Hematopoietic multipotent progenitor cell (in vitro differentiated cells): ENCODE measurements around the gene LMBR1. TPM values are rescaled to one million over a fixed set of nuclear protein-coding genes. Genes with fewer than 3 reads are reported as not detected.
A peak's percentile ranks its signal among the peaks of the same experiment; 100 is the strongest.
"Not testable (repeated sequence)": the region's sequence is repeated elsewhere in the genome, so short reads cannot be mapped to it uniquely, and the experiment has no call there.

Source experiments
- DNase-seq, 3 donors: peaks; one replicate each; pipeline ENCODE4 v3.0.0-alpha.2; 2011 to 2015; ENCODE audit warnings: low read depth in 2 of 3, low spot score in 2 of 3
- total RNA-seq: library from RNA; depleted of rRNA; stranded (reverse); fragments of >200 nt; gene quantifications from one replicate; pipeline ENCODE4 v1.2.3, GENCODE V29; 2012

Gene LMBR1
- total RNA-seq, 1 donor, result 76.2 TPM

DNA sequence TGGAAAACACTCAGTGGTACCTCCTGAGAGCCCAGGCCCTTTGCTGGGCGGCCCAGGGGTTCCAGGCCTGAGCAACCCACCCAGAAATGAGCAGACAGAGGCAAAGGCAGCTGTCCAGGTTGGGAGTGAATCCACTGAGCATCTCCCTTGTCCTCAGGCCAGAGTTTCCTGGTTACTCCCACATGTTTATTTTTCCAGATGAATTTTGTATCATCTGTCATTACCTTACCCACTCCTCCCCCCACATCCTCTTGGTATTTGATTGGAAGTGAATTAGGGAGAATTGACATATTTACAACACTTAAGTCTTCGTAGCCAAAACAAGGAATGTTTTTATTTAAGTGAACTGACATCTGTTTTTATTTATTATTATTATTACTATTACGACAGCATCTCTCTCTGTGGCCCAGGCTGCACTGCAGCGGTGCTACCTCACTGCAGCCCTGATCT lies 13.2 kb upstream of the LMBR1 start:
- DNase-seq, result no peak

DNA sequence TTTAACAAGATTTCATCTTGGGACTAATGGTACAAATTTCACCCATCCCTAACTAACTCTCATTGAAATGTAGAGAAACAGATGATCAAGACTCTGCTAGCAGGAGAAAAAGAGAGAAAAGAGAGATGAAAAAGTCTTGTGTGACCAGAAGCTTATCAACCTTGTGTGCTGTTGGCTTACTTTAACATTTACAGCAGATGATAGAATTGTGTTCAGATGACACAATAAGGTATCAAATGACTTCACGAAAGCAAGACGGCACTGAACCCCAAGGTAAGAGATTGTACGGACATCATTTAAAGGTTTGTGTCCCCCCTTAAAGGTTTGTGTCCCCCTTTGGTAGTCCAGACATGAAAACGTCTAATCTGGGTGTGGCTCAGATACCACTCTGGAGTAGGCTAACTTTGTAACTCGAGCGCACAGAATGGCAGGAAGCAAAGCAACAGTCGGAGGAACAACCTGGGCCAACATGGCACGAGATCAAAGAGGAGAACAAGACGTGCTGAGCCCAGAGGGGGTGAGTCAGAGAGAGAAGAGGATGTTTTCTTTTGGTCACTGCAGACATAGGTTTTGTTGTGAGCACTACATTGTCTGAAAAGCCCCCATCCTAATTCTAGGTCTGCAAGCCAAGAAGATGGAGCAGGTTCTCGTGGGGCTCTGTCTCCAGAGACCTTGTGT lies 10.4 kb upstream of the LMBR1 start:
- DNase-seq, result peak in 1 of 3 donors; percentile 9

DNA sequence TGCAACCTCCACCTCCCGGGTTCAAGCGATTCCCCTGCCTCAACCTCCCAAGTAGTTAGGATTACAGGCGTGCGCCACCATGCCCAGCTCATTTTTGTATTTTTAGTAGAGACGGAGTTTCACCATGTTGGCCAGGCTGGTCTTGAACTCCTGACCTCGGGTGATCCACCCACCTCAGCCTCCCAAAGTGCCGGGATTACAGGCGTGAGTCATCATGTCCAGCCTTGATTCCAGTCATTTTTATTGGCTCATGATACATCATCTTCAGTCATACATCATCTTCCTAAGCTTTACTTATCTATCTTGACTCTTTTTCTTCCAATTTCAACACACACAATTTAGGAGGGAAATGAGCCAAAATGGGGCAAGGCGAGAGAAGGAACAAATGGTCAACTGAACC lies 7.1 kb upstream of the LMBR1 start:
- not testable (repeated sequence) for DNase-seq

DNA sequence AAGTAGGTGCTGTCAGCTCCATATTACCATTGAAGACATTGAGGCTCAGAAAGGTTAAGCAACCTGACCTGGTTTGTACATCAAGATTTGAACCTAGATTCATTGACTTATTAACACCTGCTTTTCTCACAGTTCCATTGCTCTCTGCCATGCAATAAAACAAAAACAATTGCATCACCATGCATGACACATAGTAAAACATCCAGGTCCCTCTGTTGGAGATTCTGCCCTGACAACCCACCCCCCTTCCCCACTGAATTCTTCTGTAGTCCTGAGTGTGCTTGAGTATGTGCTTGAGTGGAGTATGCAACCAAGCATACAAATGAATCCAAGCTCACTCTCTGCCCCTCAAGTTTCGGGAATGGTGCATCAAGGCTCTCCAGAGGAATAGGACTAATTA lies 6.0 kb upstream of the LMBR1 start:
- no peak for DNase-seq

DNA sequence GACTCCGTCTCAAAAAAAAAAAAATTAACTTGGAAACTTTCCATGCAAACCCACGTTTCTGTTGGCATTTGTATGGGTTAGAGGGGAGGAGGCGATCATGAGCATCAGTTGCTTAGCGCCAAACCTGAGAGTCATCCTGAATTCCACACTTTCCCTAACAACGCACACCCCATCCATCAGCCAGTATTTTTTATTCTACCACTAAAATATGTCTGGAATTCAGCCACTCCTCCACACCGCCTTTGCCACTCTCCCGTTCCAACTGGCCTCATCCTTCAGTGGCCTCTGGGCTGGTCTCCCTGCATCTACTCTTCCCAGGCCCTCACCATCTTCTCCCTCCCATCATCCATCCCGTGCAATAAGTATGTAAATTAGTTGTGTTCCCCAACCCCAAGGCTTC lies 4.7 kb upstream of the LMBR1 start:
- DNase-seq, result no peak

DNA sequence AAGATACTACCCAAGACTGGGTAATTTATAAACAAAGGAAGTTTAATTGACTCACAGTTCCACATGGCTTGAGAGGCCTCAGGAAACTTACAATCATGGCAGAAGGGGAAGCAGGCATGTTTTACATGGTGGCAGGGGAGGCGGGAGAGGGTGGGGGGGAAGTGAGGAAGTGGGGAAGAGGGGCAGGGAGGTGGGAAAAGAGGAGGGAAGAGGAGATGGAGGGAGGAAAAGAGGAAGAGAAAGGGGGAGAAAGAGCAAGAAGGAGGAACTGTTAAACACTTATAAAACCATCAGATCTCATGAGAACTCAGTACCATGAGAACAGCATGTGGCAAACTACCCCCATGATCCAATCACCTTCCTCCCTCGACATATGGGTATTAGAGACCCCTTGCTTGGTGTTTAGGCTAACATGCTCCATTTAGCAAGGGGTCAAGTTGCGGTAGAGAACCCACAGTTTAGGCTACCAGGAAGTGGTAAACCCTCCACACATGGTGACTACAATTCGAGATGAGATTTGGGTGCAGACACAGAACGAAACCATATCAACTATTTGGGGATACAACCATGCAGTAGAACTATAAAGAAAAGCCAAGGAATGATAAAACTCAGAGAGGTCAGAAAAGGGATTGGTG lies 3.5 kb upstream of the LMBR1 start:
- no peak for DNase-seq

DNA sequence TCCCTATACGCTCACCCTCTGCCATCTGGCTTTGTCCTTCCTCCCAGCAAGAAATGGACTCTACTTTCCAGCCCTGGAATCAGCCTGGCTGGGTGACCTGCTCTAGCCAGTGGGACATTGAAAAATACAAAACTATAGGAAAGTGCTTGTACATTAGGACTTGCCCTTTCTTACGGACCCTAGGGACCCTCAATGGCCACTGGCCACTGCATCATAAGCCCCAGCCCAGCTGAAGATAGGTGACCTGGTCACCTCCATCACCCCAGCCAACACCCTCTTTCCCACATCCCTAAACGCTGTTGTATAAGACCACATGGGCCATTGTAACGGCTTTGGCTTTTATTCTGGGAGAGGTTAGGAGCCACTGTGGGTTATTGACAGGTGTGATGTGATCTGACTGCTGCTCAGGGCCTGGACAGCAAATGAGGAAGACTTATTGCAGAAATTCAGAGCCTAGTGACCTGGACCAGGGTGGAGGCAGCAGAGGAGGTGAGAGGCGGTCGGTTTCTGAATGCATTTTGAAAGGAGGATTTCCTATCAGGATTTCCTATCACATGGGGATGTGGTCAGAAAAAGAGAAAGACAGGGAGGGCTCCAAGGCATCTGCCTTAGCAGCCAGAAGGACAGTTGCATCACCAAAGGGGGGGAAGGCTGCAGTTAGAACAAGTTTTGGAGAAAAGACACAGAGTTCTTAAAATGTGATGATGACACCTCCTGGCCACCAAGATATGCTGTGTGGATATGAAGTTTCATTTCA lies 2.2 kb upstream of the LMBR1 start:
- peak in 2 of 3 donors; percentile 74 to 83 for DNase-seq

DNA sequence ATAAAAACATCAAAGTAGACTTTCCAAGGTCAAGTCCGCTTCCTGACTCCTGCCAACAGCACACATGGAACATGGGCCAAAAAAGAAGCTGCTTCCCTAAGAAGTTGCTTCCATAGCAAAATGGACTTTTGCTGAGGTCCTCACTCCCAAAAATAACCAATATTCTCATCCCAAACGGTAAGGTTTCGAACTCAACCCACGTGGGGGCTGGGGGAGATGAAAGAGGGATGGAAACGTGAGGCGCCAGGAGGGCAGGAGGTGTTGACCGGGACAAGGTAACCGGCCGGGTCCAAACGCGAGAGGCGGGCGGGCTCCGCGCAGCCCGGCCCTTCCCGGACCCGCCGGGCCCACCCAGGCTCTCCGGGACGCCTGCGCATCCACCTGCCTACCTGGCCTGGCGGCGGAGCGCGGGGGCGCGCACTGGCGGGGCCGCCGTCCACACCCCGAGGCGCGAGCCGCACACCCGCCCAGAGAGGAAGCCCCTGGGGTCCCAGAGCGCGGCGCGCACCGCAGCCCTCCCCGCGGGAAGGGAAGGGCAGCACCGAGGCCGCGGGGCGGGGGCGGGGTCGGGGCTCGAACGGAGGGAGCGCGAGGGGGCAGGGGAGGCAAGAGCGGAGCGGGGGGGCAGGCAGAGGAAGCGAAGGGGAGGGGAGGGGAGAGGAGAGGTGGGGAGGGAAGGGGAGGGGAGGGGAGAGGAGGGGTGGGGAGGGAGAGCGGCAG lies 742 bp downstream of the LMBR1 start:
- peak; percentile 29 to 74 (median 71) for DNase-seq

DNA sequence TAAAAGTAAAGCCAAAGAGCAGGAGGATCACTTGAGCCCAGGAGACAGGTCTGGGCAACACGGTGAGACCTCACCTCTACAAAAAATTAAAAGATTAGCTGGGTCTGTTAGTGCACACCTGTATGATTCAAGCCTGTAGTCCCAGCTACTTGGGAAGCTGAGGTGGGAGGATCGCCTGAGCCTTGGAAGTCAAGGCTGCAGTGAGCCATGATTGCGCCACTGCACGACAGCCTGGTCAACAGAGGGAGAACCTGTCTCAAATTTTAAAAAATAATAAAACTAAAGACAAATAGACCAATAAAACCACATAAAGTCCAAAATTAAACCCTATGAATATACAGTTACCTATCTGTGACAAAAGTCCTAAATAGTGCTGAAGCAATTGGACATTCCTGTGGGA lies 3.2 kb downstream of the LMBR1 start:
- no peak for DNase-seq

DNA sequence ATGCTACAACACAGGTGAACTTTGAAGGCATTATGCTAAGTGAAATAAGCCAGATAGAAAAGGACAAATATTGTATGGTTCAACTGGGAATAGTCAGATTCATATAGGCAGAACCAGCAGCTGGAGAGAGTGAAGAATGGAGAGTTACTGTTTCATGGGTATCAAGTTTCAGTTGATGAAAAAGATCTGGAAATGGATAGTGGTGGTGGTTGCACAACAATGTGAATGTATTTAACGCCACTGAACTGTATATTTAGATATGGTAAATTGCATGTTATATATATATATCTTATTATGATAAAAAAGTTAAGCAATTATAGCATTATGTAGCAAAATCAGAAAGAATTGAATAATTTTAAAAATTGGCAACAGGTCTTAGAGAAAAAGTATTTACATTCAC lies 3.9 kb downstream of the LMBR1 start:
- no peak for DNase-seq

DNA sequence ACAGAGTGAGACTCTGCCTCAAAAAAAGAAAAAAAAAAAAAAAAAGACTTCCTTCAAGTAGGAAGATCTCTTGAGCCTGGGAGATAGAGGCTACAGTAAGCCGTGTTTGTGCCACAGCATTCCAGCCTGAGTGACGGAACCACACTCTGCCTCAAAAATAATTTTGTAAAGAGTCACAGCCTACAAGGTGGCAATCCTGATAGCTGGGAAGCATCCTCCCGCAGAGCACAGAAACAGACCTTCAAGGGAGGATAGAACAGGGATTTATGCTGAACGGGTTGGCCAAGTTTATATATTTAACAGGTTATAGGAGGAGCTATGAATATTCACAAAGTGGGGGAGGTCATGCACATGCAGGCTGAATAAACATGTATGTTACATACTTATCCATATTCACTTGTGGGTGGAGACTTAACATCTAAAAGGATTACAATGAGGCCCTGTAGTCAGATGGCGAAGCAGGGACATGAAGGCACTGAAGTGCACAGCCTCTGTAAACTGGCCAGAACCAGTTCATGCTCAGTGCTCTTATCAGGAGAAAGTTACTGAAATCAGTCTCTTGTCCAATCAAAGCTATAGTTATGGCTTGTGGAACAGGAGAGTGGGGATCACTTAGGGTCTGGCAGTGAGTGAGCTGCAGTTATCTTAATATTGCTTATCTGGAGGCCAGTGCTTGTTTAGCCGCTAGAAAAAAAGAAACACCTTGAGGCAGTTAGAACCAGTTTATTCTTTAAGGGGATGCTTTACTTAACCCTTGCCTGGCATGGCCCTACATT lies 6.8 kb downstream of the LMBR1 start:
- DNase-seq, result no peak

DNA sequence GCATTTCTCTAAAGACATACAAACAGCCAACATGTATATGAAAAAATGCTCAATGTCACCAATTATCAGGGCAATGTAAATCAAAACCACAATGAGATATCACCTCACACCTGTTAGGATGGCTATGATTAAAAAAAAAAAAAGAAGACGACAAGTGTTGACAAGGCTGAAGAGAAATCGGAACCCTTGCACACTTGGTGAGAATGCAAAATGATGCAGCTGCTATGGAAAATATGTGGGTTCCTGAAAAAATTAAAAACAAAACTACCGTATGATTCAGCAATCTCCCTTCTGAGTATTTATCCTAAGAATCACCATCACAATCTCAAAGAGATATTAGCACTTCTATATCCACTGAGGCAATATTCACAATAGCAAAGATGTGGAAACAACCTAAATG lies 11.3 kb downstream of the LMBR1 start:
- DNase-seq, result no peak

DNA sequence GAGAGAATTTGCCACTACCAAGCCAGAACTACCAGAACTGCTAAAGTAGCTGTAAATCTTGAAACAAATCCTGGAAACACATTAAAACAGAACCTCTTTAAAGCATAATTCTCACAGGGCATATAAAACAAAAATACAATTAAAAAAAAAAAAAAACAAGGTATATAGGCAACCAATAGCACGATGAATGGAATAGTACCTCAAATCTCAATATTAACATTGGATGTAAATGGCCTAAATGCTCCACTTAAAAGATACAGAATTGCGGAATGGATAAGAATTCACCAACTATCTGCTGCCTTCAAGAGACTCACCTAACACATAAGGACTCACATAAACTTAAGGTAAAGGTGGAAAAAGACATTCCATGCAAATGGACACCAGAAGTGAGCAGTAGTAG lies 17.2 kb downstream of the LMBR1 start:
- DNase-seq, result no peak

DNA sequence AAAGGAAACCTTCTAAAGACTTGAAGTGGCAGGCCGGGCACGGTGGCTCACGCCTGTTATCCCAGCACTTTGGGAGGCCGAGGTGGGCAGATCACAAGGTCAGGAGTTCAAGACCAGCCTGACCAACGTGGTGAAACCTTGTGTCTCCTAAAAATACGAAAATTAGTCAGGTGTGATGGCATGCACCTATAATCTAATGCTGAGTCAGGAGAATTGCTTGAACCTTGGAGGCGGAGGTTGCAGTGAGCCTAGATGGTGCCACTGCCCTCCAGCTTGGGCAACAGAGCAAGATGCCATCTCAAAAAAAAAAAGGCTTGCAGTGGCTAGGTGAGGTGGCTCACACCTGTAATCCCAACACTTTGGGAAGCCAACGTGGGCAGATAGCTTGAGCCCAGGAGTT lies 24.6 kb downstream of the LMBR1 start:
- DNase-seq, result not testable (repeated sequence)

DNA sequence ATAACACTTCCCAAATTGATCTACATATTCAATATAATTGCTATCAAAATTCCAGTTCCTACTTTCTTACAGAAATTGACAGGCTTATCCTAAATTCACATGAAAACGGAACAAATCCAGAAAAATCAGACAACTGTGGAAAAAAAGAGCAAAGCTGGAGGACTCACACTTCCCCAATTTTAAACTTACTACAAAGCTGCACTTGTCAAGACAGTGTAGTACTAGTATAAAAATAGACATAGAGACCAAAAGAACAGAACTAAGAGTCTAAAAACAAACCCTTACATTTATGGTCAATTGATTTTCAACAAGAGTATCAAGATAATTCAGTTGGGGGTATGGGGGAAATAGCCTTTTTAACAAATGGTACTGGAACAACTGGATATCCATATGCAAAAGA lies 27.5 kb downstream of the LMBR1 start:
- DNase-seq, result no peak

DNA sequence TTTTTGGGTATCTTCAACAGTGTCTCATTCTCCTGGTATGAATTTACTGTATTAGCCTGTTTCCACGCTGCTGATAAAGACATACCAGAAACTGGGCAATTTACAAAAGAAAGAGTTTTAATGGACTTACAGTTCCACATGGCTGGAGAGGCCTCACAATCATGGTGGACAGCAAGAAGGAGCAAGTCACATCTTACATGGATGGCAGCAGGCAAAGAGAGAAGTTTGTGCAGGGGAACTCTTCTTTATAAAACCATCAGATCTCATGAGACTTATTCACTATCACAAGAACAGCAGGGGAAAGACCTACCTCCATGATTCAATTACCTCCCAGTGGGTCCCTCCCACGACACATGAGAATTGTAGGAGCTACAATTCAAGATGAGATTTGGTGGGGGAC lies 31.0 kb downstream of the LMBR1 start:
- not testable (repeated sequence) for DNase-seq

DNA sequence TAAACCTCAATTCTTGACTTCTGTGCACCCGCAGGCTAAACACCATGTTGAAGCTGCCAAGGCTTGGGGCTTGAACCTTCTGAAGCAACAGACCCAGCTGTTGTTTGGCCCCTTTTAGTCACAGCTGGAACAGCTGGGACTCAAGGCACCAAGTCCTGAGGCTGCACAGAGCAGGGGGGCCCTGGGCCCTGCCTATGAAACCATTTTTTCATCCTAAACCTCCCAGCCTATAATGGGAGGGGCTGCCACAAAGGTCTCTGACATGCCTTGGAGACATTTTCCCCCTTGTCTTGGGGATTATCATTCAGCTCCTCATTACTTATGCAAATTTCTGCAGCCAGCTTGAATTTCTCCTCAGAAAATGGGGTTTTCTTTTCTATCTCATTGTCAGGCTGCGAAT lies 31.8 kb downstream of the LMBR1 start:
- no peak for DNase-seq

DNA sequence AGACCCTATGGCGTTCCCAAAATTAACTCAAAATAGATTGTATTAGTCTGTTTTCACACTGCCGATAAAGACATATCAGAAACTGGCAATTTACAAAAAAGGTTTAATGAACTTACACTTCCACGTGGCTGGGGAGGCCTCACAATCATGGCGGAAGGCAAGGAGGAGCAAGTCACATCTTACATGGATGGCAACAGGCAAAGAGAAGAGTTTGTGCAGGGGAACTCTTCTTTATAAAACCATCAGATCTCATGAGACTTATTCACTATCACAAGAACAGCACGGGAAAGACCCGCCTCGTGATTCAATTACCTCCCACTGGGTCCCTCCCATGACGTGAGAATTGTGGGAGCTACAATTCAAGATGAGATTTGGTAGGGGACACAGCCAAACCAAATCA lies 32.9 kb downstream of the LMBR1 start:
- DNase-seq, result not testable (repeated sequence)

DNA sequence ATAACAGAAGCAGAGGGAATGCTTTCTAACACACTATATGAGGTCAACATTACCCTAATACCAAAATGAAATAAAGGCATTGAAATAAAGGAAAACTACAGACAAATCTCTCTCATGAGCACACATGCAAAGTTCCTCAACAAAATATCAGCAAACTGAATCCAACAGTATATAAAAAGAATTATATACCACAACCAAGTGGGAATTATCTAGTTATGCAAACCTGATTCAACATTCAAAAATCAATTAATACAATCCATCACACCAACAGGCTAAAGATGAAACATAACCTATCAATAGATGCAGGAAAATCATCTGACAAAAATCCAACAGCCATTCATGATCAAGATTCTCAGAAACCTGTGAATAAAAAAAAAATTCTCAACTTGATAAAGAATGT lies 34.5 kb downstream of the LMBR1 start:
- no peak for DNase-seq

DNA sequence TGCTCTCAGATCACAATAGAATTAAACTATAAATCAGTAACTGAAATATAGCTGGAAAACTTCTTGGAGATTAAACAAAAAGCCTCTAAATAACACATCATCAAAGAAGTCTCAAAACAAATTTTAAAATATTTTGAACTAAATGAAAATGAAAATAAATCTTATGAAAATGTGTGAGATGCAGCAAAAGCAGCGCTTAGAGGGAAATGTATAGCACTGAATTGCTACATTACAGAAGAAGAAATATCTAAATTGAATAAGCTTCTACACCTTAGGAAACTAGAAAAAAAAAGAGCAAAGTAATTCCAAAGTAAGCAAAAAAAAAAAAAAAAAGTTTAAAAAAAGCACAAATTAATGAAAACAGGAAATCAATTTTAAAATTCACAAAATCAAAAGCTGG lies 35.2 kb downstream of the LMBR1 start:
- DNase-seq, result no peak
